Measurements from ENCODE around the gene DLGAP1.

Gene DLGAP1

GRCh38 chr18:3914833-3915610 is 540.1 kb downstream of the DLGAP1 start:
- DNase-seq: no peak
- Histone ChIP-seq H3K9ac (ENCODE audit: low read length) (no peak overlapping the region), H3K4me2 (ENCODE audit: low read length) (no peak overlapping the region), H3K4me3 (ENCODE audit: low read length) (no peak overlapping the region), H4K5ac (ENCODE audit: low read length) (no peak overlapping the region), H3K23ac (ENCODE audit: low read length) (no peak overlapping the region), H2BK120ac (ENCODE audit: low read depth, low read length) (no peak overlapping the region), H3K18ac (ENCODE audit: low read length) (no peak overlapping the region), H3K79me2 (ENCODE audit: control insufficient read depth, insufficient read depth, low read length) (no peaks in the 10 kb centered on the region), H3K27me3 (ENCODE audit: insufficient read depth, low read length, poor library complexity) (no peaks in the 10 kb centered on the region), H3K27ac (ENCODE audit: low read depth, low read length) (no peak overlapping the region), H3K36me3 (ENCODE audit: control insufficient read depth, insufficient read depth, low read length) (no peaks in the 10 kb centered on the region), H3K79me1 (ENCODE audit: low read length) (no peaks in the 10 kb centered on the region), H2AK5ac (ENCODE audit: low read length) (no peak overlapping the region), H3K56ac (ENCODE audit: low read length) (no peak overlapping the region), H4K8ac (ENCODE audit: low read depth, low read length) (no peak overlapping the region), H3K4ac (ENCODE audit: low read depth, low read length) (no peak overlapping the region), H3K4me1 (ENCODE audit: control insufficient read depth, low read depth, low read length) (no peaks in the 10 kb centered on the region), H2BK15ac (replicated peaks; ENCODE audit: low read depth) (no peak overlapping the region), H2BK5ac (ENCODE audit: low read length) (no peak overlapping the region)
- no CpG with 5 or more reads among the region's 2 CpGs for WGBS (ENCODE audit: extremely low coverage, insufficient coverage, low lambda C conversion rate)

DNA sequence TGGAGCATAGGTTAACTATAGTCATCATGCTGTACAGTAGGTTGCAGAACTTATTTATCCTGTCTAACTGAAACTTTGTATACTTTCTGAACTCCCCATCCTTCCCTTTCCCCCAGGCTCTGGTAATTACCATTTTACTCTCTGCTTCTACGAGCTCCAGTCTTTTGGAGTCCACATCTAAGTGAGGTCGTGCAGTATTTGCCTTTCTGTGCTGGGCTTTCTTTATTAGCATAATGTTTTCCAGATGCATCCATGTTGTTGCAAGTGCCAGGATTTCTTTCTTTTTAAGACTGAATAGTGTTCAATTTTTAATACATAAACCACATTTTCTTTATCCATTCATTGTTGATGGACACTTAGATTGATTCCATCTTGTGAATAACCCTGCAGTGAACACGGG is 541.0 kb downstream of the DLGAP1 start:
- WGBS (ENCODE audit: extremely low coverage, insufficient coverage, low lambda C conversion rate): no CpG with 5 or more reads among the region's 3 CpGs
- no peak overlapping the region for H3K56ac ChIP-seq (ENCODE audit: low read length)
- H3K79me2 ChIP-seq (ENCODE audit: control insufficient read depth, insufficient read depth, low read length): no peaks in the 10 kb centered on the region

GRCh38 chr18:3912705-3913104 is 542.4 kb downstream of the DLGAP1 start:
- Histone ChIP-seq H3K18ac (ENCODE audit: low read length) (no peak overlapping the region), H4K8ac (ENCODE audit: low read depth, low read length) (no peak overlapping the region), H3K27me3 (ENCODE audit: insufficient read depth, low read length, poor library complexity) (no peaks in the 10 kb centered on the region), H3K79me2 (ENCODE audit: control insufficient read depth, insufficient read depth, low read length) (no peaks in the 10 kb centered on the region), H2BK5ac (ENCODE audit: low read length) (no peak overlapping the region), H3K9ac (ENCODE audit: low read length) (no peak overlapping the region), H3K4me1 (ENCODE audit: control insufficient read depth, low read depth, low read length) (no peaks in the 10 kb centered on the region), H2AK5ac (ENCODE audit: low read length) (no peak overlapping the region), H2BK120ac (ENCODE audit: low read depth, low read length) (no peak overlapping the region), H4K5ac (ENCODE audit: low read length) (no peak overlapping the region), H3K79me1 (ENCODE audit: low read length) (no peaks in the 10 kb centered on the region), H3K4ac (ENCODE audit: low read depth, low read length) (no peak overlapping the region), H3K36me3 (ENCODE audit: control insufficient read depth, insufficient read depth, low read length) (no peaks in the 10 kb centered on the region), H3K4me3 (ENCODE audit: low read length) (no peak overlapping the region), H3K27ac (ENCODE audit: low read depth, low read length) (no peak overlapping the region), H3K56ac (ENCODE audit: low read length) (no peak overlapping the region), H3K4me2 (ENCODE audit: low read length) (no peak overlapping the region), H3K23ac (ENCODE audit: low read length) (no peak overlapping the region), H2BK15ac (replicated peaks; ENCODE audit: low read depth) (no peak overlapping the region)
- no peak for DNase-seq
- no CpG with 5 or more reads among the region's 1 CpG for WGBS (ENCODE audit: extremely low coverage, insufficient coverage, low lambda C conversion rate)

More for the DNA sequence above, 541.0 kb downstream of the DLGAP1 start:
- Histone ChIP-seq H2BK5ac (ENCODE audit: low read length) (no peak overlapping the region), H2AK5ac (ENCODE audit: low read length) (no peak overlapping the region), H2BK120ac (ENCODE audit: low read depth, low read length) (no peak overlapping the region), H3K4me1 (ENCODE audit: control insufficient read depth, low read depth, low read length) (no peaks in the 10 kb centered on the region), H3K79me1 (ENCODE audit: low read length) (no peaks in the 10 kb centered on the region), H3K4ac (ENCODE audit: low read depth, low read length) (no peak overlapping the region), H2BK15ac (replicated peaks; ENCODE audit: low read depth) (no peak overlapping the region), H3K4me3 (ENCODE audit: low read length) (no peak overlapping the region), H3K36me3 (ENCODE audit: control insufficient read depth, insufficient read depth, low read length) (no peaks in the 10 kb centered on the region), H4K8ac (ENCODE audit: low read depth, low read length) (no peak overlapping the region), H3K4me2 (ENCODE audit: low read length) (no peak overlapping the region), H3K27ac (ENCODE audit: low read depth, low read length) (no peak overlapping the region), H3K18ac (ENCODE audit: low read length) (no peak overlapping the region), H4K5ac (ENCODE audit: low read length) (no peak overlapping the region), H3K9ac (ENCODE audit: low read length) (no peak overlapping the region), H3K27me3 (ENCODE audit: insufficient read depth, low read length, poor library complexity) (no peaks in the 10 kb centered on the region), H3K23ac (ENCODE audit: low read length) (no peak overlapping the region)
- no peak for DNase-seq

GRCh38 chr18:3911413-3911812 is 543.7 kb downstream of the DLGAP1 start:
- Histone ChIP-seq H3K4me2 (ENCODE audit: low read length) (no peak overlapping the region), H3K9ac (ENCODE audit: low read length) (no peak overlapping the region), H3K23ac (ENCODE audit: low read length) (no peak overlapping the region), H4K8ac (ENCODE audit: low read depth, low read length) (no peak overlapping the region), H4K5ac (ENCODE audit: low read length) (no peak overlapping the region), H3K36me3 (ENCODE audit: control insufficient read depth, insufficient read depth, low read length) (no peaks in the 10 kb centered on the region), H2BK120ac (ENCODE audit: low read depth, low read length) (no peak overlapping the region), H3K18ac (ENCODE audit: low read length) (no peak overlapping the region), H3K4me1 (ENCODE audit: control insufficient read depth, low read depth, low read length) (no peaks in the 10 kb centered on the region), H3K79me2 (ENCODE audit: control insufficient read depth, insufficient read depth, low read length) (no peaks in the 10 kb centered on the region), H3K79me1 (ENCODE audit: low read length) (no peaks in the 10 kb centered on the region), H2AK5ac (ENCODE audit: low read length) (no peak overlapping the region), H2BK5ac (ENCODE audit: low read length) (no peak overlapping the region), H2BK15ac (replicated peaks; ENCODE audit: low read depth) (no peak overlapping the region), H3K27me3 (ENCODE audit: insufficient read depth, low read length, poor library complexity) (no peaks in the 10 kb centered on the region), H3K4me3 (ENCODE audit: low read length) (no peak overlapping the region), H3K56ac (ENCODE audit: low read length) (no peak overlapping the region), H3K4ac (ENCODE audit: low read depth, low read length) (no peak overlapping the region), H3K27ac (ENCODE audit: low read depth, low read length) (no peak overlapping the region)
- no peak for DNase-seq

GRCh38 chr18:3910512-3910911 is 544.6 kb downstream of the DLGAP1 start:
- H3K23ac ChIP-seq (ENCODE audit: low read length): no peak overlapping the region
- no peaks in the 10 kb centered on the region for H3K79me2 ChIP-seq (ENCODE audit: control insufficient read depth, insufficient read depth, low read length)
- no peak overlapping the region for H4K5ac ChIP-seq (ENCODE audit: low read length)
- H3K4me3 ChIP-seq (ENCODE audit: low read length): no peak overlapping the region
- H3K27me3 ChIP-seq (ENCODE audit: insufficient read depth, low read length, poor library complexity): no peaks in the 10 kb centered on the region
- H3K27ac ChIP-seq (ENCODE audit: low read depth, low read length): no peak overlapping the region
- no peak overlapping the region for H2BK120ac ChIP-seq (ENCODE audit: low read depth, low read length)
- no CpG with 5 or more reads among the region's 4 CpGs for WGBS (ENCODE audit: extremely low coverage, insufficient coverage, low lambda C conversion rate)
- H3K4me1 ChIP-seq (ENCODE audit: control insufficient read depth, low read depth, low read length): no peaks in the 10 kb centered on the region
- no peak overlapping the region for H2BK15ac ChIP-seq (replicated peaks; ENCODE audit: low read depth)
- H3K56ac ChIP-seq (ENCODE audit: low read length): no peak overlapping the region
- no peak overlapping the region for H3K18ac ChIP-seq (ENCODE audit: low read length)
- H2BK5ac ChIP-seq (ENCODE audit: low read length): no peak overlapping the region
- H3K36me3 ChIP-seq (ENCODE audit: control insufficient read depth, insufficient read depth, low read length): no peaks in the 10 kb centered on the region
- H3K4me2 ChIP-seq (ENCODE audit: low read length): no peak overlapping the region
- no peak overlapping the region for H2AK5ac ChIP-seq (ENCODE audit: low read length)
- H3K79me1 ChIP-seq (ENCODE audit: low read length): no peaks in the 10 kb centered on the region
- no peak overlapping the region for H3K9ac ChIP-seq (ENCODE audit: low read length)
- DNase-seq: no peak
- H3K4ac ChIP-seq (ENCODE audit: low read depth, low read length): no peak overlapping the region
- no peak overlapping the region for H4K8ac ChIP-seq (ENCODE audit: low read depth, low read length)

GRCh38 chr18:3907955-3908354 is 547.2 kb downstream of the DLGAP1 start:
- no peak overlapping the region for H3K4me2 ChIP-seq (ENCODE audit: low read length)

More at GRCh38 chr18:3907955-3908354, 547.2 kb downstream of the DLGAP1 start:
- Histone ChIP-seq H2BK15ac (replicated peaks; ENCODE audit: low read depth) (no peak overlapping the region), H3K23ac (ENCODE audit: low read length) (no peak overlapping the region), H3K27me3 (ENCODE audit: insufficient read depth, low read length, poor library complexity) (no peaks in the 10 kb centered on the region), H4K8ac (ENCODE audit: low read depth, low read length) (no peak overlapping the region), H3K4me3 (ENCODE audit: low read length) (no peak overlapping the region), H2AK5ac (ENCODE audit: low read length) (no peak overlapping the region), H3K36me3 (ENCODE audit: control insufficient read depth, insufficient read depth, low read length) (no peaks in the 10 kb centered on the region), H3K4ac (ENCODE audit: low read depth, low read length) (no peak overlapping the region), H3K27ac (ENCODE audit: low read depth, low read length) (no peak overlapping the region), H3K18ac (ENCODE audit: low read length) (no peak overlapping the region), H3K79me1 (ENCODE audit: low read length) (no peaks in the 10 kb centered on the region), H3K4me1 (ENCODE audit: control insufficient read depth, low read depth, low read length) (no peaks in the 10 kb centered on the region), H2BK120ac (ENCODE audit: low read depth, low read length) (no peak overlapping the region), H3K56ac (ENCODE audit: low read length) (no peak overlapping the region), H2BK5ac (ENCODE audit: low read length) (no peak overlapping the region), H3K79me2 (ENCODE audit: control insufficient read depth, insufficient read depth, low read length) (no peaks in the 10 kb centered on the region), H3K9ac (ENCODE audit: low read length) (no peak overlapping the region), H4K5ac (ENCODE audit: low read length) (no peak overlapping the region)
- no peak for DNase-seq
